WTC11 (cell line): ENCODE measurements around the gene SPEN. TPM values are rescaled to one million over a fixed set of nuclear protein-coding genes. Genes with fewer than 3 reads are reported as not detected.

Experiments
- ATAC-seq: fragments of 200-7000 bp; cut with Tn5 transposase; 2 replicates; pipeline ENCODE4 v1.10.0; 2021; ENCODE audit warnings: mild to moderate bottlenecking, moderate library complexity
- CTCF ChIA-PET: fragments of 300-600 bp; sonication (Branson Sonifier 250); formaldehyde crosslinking; loops from one replicate; lab custom pipeline; 2021; ENCODE audit warnings: antibody characterized with exemption; lab: Charles Lee
- POLR2A ChIA-PET: fragments of 350-600 bp; sonication (Branson Sonifier 250); formaldehyde crosslinking; loops from one replicate; lab custom pipeline; 2021; ENCODE audit warnings: antibody characterized with exemption; lab: Charles Lee
- DNase-seq: peaks from one replicate; pipeline ENCODE4 v3.0.0; 2021; ENCODE audit warnings: low spot score
- H3K27ac Mint-ChIP-seq: 2 replicates; pipeline ENCODE4 v1.8.0; 2021; ENCODE audit warnings: mixed read lengths
- H3K27me3 Mint-ChIP-seq: 2 replicates; pipeline ENCODE4 v1.8.0; 2021; ENCODE audit warnings: low read depth, mild to moderate bottlenecking, moderate library complexity, mixed read lengths
- H3K36me3 Mint-ChIP-seq: 2 replicates; pipeline ENCODE4 v1.8.0; 2021; ENCODE audit warnings: mixed read lengths
- H3K4me1 Mint-ChIP-seq: 2 replicates; pipeline ENCODE4 v1.8.0; 2022; ENCODE audit warnings: mixed read lengths
- H3K4me3 Mint-ChIP-seq: 2 replicates; pipeline ENCODE4 v1.8.0; 2021; ENCODE audit warnings: mild to moderate bottlenecking, moderate library complexity, mixed read lengths
- H3K9me3 Mint-ChIP-seq: 2 replicates; pipeline ENCODE4 v1.8.0; 2021; ENCODE audit warnings: mixed read lengths
- AR ChIP-seq: fragments of 250-450 bp; sonication (Bioruptor Pico); IDR thresholded peaks from 2 replicates; pipeline ENCODE4 v1.9.0; 2021; ENCODE audit warnings: mild to moderate bottlenecking
- E2F1 ChIP-seq: sonication (generic); formaldehyde crosslinking; IDR thresholded peaks from 2 replicates; pipeline ENCODE4 v1.8.0; 2022; ENCODE audit warnings: mild to moderate bottlenecking, missing genetic modification reagents
- E2F4 ChIP-seq: sonication (generic); formaldehyde crosslinking; IDR thresholded peaks from 2 replicates; pipeline ENCODE4 v1.8.1; 2022; ENCODE audit warnings: low read depth, mild to moderate bottlenecking, moderate library complexity, missing genetic modification reagents, borderline replicate concordance
- ERG ChIP-seq: fragments of 250-450 bp; sonication (Bioruptor Pico); IDR thresholded peaks from 2 replicates; pipeline ENCODE4 v1.8.0; 2021; ENCODE audit warnings: mild to moderate bottlenecking
- FOXK1 ChIP-seq: sonication (generic); formaldehyde crosslinking; IDR thresholded peaks from 2 replicates; pipeline ENCODE4 v1.8.0; 2022; ENCODE audit warnings: mild to moderate bottlenecking, moderate library complexity, missing genetic modification reagents
- HMGA2 ChIP-seq: fragments of 250-450 bp; sonication (Bioruptor Pico); IDR thresholded peaks from 2 replicates; pipeline ENCODE4 v1.4.0; 2021; ENCODE audit warnings: mild to moderate bottlenecking, moderate library complexity
- IRF2 ChIP-seq: sonication (generic); formaldehyde crosslinking; IDR thresholded peaks from 2 replicates; pipeline ENCODE4 v1.8.0; 2022; ENCODE audit warnings: low read depth, missing genetic modification reagents, borderline replicate concordance
- JAZF1 ChIP-seq: fragments of 250-450 bp; sonication (Bioruptor Pico); IDR thresholded peaks from 2 replicates; pipeline ENCODE4 v1.9.0; 2021; ENCODE audit warnings: moderate library complexity, mild to moderate bottlenecking, inconsistent platforms
- MXD4 ChIP-seq: fragments of 250-450 bp; sonication (Bioruptor Pico); IDR thresholded peaks from 2 replicates; pipeline ENCODE4 v1.8.0; 2021; ENCODE audit warnings: mild to moderate bottlenecking, moderate library complexity, borderline replicate concordance
- NFATC4 ChIP-seq: fragments of 250-450 bp; sonication (Bioruptor Pico); IDR thresholded peaks from 2 replicates; pipeline ENCODE4 v1.9.0; 2021; ENCODE audit warnings: mild to moderate bottlenecking
- NFE2L1 ChIP-seq: sonication (generic); formaldehyde crosslinking; IDR thresholded peaks from 2 replicates; pipeline ENCODE4 v1.8.1; 2023; ENCODE audit warnings: missing genetic modification reagents
- SMAD4 ChIP-seq: sonication (generic); formaldehyde crosslinking; IDR thresholded peaks from 2 replicates; pipeline ENCODE4 v1.8.0; 2022; ENCODE audit warnings: mild to moderate bottlenecking, missing genetic modification reagents
- SP1 ChIP-seq: sonication (generic); formaldehyde crosslinking; conservative IDR thresholded peaks from 2 replicates; pipeline ENCODE4 v1.8.1; 2022; ENCODE audit warnings: missing genetic modification reagents
- USF1 ChIP-seq: sonication (generic); formaldehyde crosslinking; IDR thresholded peaks from 2 replicates; pipeline ENCODE4 v1.8.0; 2022; ENCODE audit warnings: mild to moderate bottlenecking, missing genetic modification reagents
- USF2 ChIP-seq: sonication (generic); formaldehyde crosslinking; IDR thresholded peaks from 2 replicates; pipeline ENCODE4 v1.8.1; 2023; ENCODE audit warnings: mild to moderate bottlenecking, missing genetic modification reagents, moderate library complexity
- ZMAT4 ChIP-seq: fragments of 250-450 bp; sonication (Bioruptor Pico); IDR thresholded peaks from 2 replicates; pipeline ENCODE4 v1.9.0; 2021; ENCODE audit warnings: mild to moderate bottlenecking
- ZNF317 ChIP-seq: sonication (generic); formaldehyde crosslinking; IDR thresholded peaks from 2 replicates; pipeline ENCODE4 v1.8.1; 2023; ENCODE audit warnings: low read depth, mild to moderate bottlenecking, moderate library complexity, missing genetic modification reagents, borderline replicate concordance
- total RNA-seq: library from RNA; stranded (reverse); gene quantifications from 3 replicates; pipeline ENCODE4 v1.2.3, GENCODE V29; 2021

The SPEN gene
- total RNA-seq, 1 experiment from 2014 or later: 48.8 TPM

GRCh38 chr1:15856888-15857287 is 9.4 kb downstream of the SPEN start:
- DNase-seq: no peak
- Mint-ChIP-seq H3K27ac (0 out of 2 replicates have a peak overlapping the region, but pooled peaks have one; percentile 38), H3K27me3 (no peaks in the 10 kb centered on the region), H3K4me1 (peaks cover 7% of the 10 kb centered on the region), H3K9me3 (no peaks in the 10 kb centered on the region), H3K4me3 (no peak overlapping the region), H3K36me3 (no peaks in the 10 kb centered on the region)
- CTCF ChIA-PET: interaction anchor here (0.6 kb wide), 1 partner anchor 42 kb away, joined by 3 read pairs; no protein-coding TSS in a partner anchor
- POLR2A ChIA-PET: no interaction called here
- TF ChIP-seq FOXK1 (no peak), MXD4 (CRISPR knock-in tag) (no peak), ZMAT4 (CRISPR knock-in tag) (no peak)
- ATAC-seq: no peak

- no peak for ATAC-seq
- CTCF ChIA-PET: interaction anchor here (0.8 kb wide), 1 partner anchor 11 kb away, joined by 4 read pairs; the partner anchor contains the start of gene SPEN
- no peak overlapping the region for H3K4me3 Mint-ChIP-seq
Measured at GRCh38 chr1:15858069-15858670, 10.7 kb downstream of the SPEN start.

GRCh38 chr1:15858672-15859372 is 11.3 kb downstream of the SPEN start:
- POLR2A ChIA-PET: no interaction called here
- TF ChIP-seq ERG (CRISPR knock-in tag) (no peak), SP1 (CRISPR knock-in tag) (no peak), ZNF317 (no peak), SMAD4 (CRISPR knock-in tag) (no peak)
- Mint-ChIP-seq H3K36me3 (no peaks in the 10 kb centered on the region), H3K4me1 (no peaks in the 10 kb centered on the region), H3K9me3 (no peaks in the 10 kb centered on the region), H3K27me3 (no peaks in the 10 kb centered on the region), H3K4me3 (no peak overlapping the region), H3K27ac (peak overlapping the region; percentile 52; the same call in 1 of the 2 replicates)
- CTCF ChIA-PET: interaction anchor here (0.7 to 1.5 kb wide), 3 partner anchors 11 to 428 kb away, joined by 4 to 7 read pairs (median 4); partner anchors contain the start of gene SPEN
- DNase-seq: no peak
- no peak for ATAC-seq

More at GRCh38 chr1:15858069-15858670, 10.7 kb downstream of the SPEN start:
- no peaks in the 10 kb centered on the region for H3K9me3 Mint-ChIP-seq
- H3K27me3 Mint-ChIP-seq: no peaks in the 10 kb centered on the region
- no peak for DNase-seq
- POLR2A ChIA-PET: no interaction called here
- no peaks in the 10 kb centered on the region for H3K4me1 Mint-ChIP-seq
- no peaks in the 10 kb centered on the region for H3K36me3 Mint-ChIP-seq
- TF ChIP-seq AR (no peak), NFE2L1 (CRISPR knock-in tag) (no peak)
- H3K27ac Mint-ChIP-seq: peak overlapping the region; percentile 52

- H3K4me3 Mint-ChIP-seq: no peak overlapping the region
- POLR2A ChIA-PET: no interaction called here
- H3K27ac Mint-ChIP-seq: no peak overlapping the region
- DNase-seq: no peak
- no peak for ATAC-seq
- no peaks in the 10 kb centered on the region for H3K27me3 Mint-ChIP-seq
- CTCF ChIA-PET: interaction anchor here (0.7 to 1.2 kb wide), 2 partner anchors 13 to 16 kb away, joined by 3 read pairs; partner anchors contain the start of gene SPEN
- H3K4me1 Mint-ChIP-seq: no peaks in the 10 kb centered on the region
- no peaks in the 10 kb centered on the region for H3K36me3 Mint-ChIP-seq
- H3K9me3 Mint-ChIP-seq: no peaks in the 10 kb centered on the region
- TF ChIP-seq USF1 (no peak), JAZF1 (CRISPR knock-in tag) (no peak), USF2 (no peak), SMAD4 (CRISPR knock-in tag) (no peak), E2F1 (CRISPR knock-in tag) (no peak), HMGA2 (CRISPR knock-in tag) (no peak), NFATC4 (CRISPR knock-in tag) (no peak), E2F4 (no peak), IRF2 (CRISPR knock-in tag) (no peak)
Measured at GRCh38 chr1:15863156-15863901, 15.8 kb downstream of the SPEN start.
